Caki2 (cell line): ENCODE results near the gene CSRNP2. TPM values are rescaled to one million over a fixed set of nuclear protein-coding genes. Genes with fewer than 3 reads are reported as not detected.

Experiments used
- DNase-seq: peaks from one replicate; pipeline ENCODE4 v3.0.0-alpha.2; 2015; ENCODE audit warnings: low read depth
- in situ Hi-C: cut with HindIII; loops from 2 replicates; pipeline ENCODE4 v1.10.0; 2016; ENCODE audit warnings: low sequenced_read_pairs, low pct_unique_long_range_greater_than_20kb, mixed read lengths
- total RNA-seq: library from RNA; depleted of rRNA; stranded (reverse); fragments of >200 nt; shearing (Covaris generic); gene quantifications from 2 replicates; pipeline ENCODE4 v1.2.3, GENCODE V29; 2014; ENCODE audit warnings: low replicate concordance; rRNA removed

Gene CSRNP2
- total RNA-seq, 1 experiment from 2014 or later = 11.0 TPM

DNA sequence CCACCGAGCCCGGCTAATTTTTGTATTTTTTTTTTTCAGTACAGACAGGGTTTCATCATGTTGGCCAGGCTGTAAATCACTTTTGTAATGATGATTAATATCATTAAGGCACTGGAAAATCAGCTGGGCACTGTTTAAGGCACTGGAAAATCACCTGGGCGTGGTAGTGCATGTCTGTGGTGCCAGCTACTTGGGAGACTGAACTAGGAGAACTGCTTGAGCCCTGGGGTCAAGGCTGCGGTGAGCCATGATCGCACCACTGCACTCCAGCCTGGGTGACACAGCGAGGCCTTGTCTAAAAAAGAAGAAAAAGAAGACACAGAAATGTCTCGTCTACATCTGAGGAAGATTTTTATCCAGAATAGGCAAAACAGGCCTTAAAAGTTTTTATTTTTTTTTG, 70.0 kb downstream of the CSRNP2 start:
- in situ Hi-C loops = no loop called here
- peak; percentile 81 for DNase-seq

DNA sequence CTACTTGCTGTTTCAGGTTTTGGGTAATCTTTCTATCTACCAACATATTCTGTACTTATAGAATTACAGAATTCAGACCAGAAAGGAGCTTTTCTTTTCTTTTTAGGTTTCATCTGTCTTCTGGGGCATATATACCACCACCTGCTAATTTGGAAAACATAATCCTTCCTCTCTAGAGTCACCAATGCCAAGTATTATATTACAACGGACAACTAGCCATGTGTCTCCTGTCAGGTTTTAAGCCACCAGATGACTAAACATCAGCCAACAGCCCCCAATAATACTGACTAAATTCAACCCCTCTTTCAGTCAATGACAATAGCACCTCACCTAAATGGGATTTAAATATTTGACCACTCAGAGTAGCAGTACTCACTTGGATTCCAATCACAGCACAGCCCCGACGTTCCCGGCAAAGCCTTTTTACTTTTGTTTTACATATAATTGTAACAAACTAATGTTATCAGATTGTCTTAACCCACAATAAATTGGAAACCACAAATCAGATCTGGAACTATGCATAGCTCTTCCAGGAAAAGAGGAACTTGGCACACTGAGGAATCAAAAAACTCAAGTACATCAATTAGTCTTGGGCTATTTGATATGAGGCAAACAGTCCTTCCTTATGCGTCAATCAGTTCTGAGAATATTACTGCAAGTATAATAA, 70.7 kb downstream of the CSRNP2 start:
- no peak for DNase-seq
- in situ Hi-C loops = no loop called here

DNA sequence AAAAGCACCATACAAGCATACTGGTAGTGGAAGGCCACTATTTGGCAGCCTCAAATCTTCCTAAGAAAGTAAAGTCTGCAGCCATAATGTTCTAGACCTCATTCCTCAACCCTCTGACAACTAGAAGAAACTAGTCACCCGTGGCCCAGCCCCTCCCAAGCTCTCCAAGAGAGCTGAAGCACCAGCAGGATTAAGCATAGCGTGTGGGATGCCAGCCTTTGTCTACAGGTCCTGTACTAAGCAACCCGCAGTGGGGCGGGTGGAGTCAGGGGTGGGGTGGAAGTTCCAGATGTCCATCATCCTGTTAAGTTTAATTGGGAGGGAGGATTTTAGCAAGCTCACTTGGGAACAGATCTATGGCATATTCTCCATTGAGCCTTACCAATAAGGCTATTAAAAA, 71.4 kb downstream of the CSRNP2 start:
- DNase-seq = peak; percentile 22
- in situ Hi-C loops = no loop called here

Other genes starting within 250 kb of the CSRNP2 start
- gene TMPRSS12, start 240.7 kb downstream of the CSRNP2 start, total RNA-seq = not detected in 2 replicates
- not detected in 2 replicates for gene HIGD1C, start 131.1 kb downstream of the CSRNP2 start, total RNA-seq
- gene SLC11A2, start 57.2 kb downstream of the CSRNP2 start, total RNA-seq = 25.9 and 41.4 TPM in 2 replicates
- 55.7 and 67.4 TPM in 2 replicates for gene LETMD1, start 35.3 kb downstream of the CSRNP2 start, total RNA-seq
- gene TFCP2, start 89.5 kb upstream of the CSRNP2 start, total RNA-seq = 24.0 and 26.0 TPM in 2 replicates
- gene POU6F1, start 134.5 kb upstream of the CSRNP2 start, total RNA-seq = 1.6 and 4.4 TPM in 2 replicates
- gene DAZAP2, start 155.2 kb upstream of the CSRNP2 start, total RNA-seq = 233 and 309 TPM in 2 replicates
- gene SMAGP, start 186.8 kb upstream of the CSRNP2 start, total RNA-seq = 0.43 and 2.0 TPM in 2 replicates
- gene BIN2, start 240.6 kb upstream of the CSRNP2 start, total RNA-seq = not detected in 2 replicates